T-cell (primary cell): ENCODE data around the gene TGFBI. TPM values are rescaled to one million over a fixed set of nuclear protein-coding genes. Genes with fewer than 3 reads are reported as not detected.

Source experiments
- ATAC-seq, 4 experiments: fragments of 200-7000 bp in 3 of 4; fragments of 150-1000 bp in 1 of 4; cut with Tn5 transposase; replicated peaks in 1 of 4; 1 replicate in 3 of 4; 2 replicates in 1 of 4; pipeline ENCODE4 v1.10.0; 2021; ENCODE audit warnings: moderate library complexity in 3 of 4, mild to moderate bottlenecking in 2 of 4, moderate number of reproducible peaks in 1 of 4
- CTCF ChIA-PET, 2 donors: fragments of 300-600 bp; sonication (Branson Sonifier 250); formaldehyde crosslinking; loops; one replicate each; lab custom pipeline; 2022; ENCODE audit warnings: antibody characterized with exemption in 2 of 2; lab: Charles Lee
- POLR2A ChIA-PET, 2 donors: fragments of 300-600 bp; sonication (Branson Sonifier 250); formaldehyde crosslinking; loops; one replicate each; lab custom pipeline; 2022; ENCODE audit warnings: antibody characterized with exemption in 2 of 2; lab: Charles Lee
- DNase-seq, 35 experiments: peaks; one replicate each; pipeline versions ENCODE4 v3.0.0 to v3.0.0-alpha.2; 2013 to 2023
- H3K27ac ChIP-seq: one replicate; pipeline ENCODE4 v1.5.1; 2013; ENCODE audit warnings: low read length
- H3K27me3 ChIP-seq, 2 experiments: replicated peaks in 1 of 2; 1 replicate in 1 of 2; 2 replicates in 1 of 2; pipeline versions ENCODE4 v1.6.1 to v1.7.0; 2013; ENCODE audit warnings: low read length in 1 of 2, mixed read lengths in 1 of 2; ENCODE audit not compliant: control insufficient read depth in 2 of 2, insufficient read depth in 2 of 2; ENCODE audit errors: extremely low read depth in 1 of 2
- H3K36me3 ChIP-seq, 2 donors: 1 replicate in 1 of 2; 2 replicates in 1 of 2; pipeline versions ENCODE4 v1.6.1 to v1.7.0; 2013; ENCODE audit warnings: low read length in 1 of 2; ENCODE audit not compliant: control insufficient read depth in 2 of 2, insufficient read depth in 1 of 2; ENCODE audit errors: extremely low read depth in 1 of 2
- H3K4me1 ChIP-seq, 2 experiments: 1 replicate in 1 of 2; 2 replicates in 1 of 2; pipeline versions ENCODE4 v1.6.1 to v1.7.0; 2013; ENCODE audit warnings: low read length in 2 of 2, mixed read lengths in 1 of 2; ENCODE audit not compliant: insufficient read depth in 2 of 2, control insufficient read depth in 1 of 2; ENCODE audit errors: extremely low read depth in 1 of 2
- H3K4me3 ChIP-seq, 2 donors: 1 replicate in 1 of 2; 2 replicates in 1 of 2; pipeline versions ENCODE4 v1.5.1 to v1.7.0; 2013; ENCODE audit warnings: mild to moderate bottlenecking in 2 of 2, low read length in 1 of 2, moderate library complexity in 1 of 2; ENCODE audit not compliant: control insufficient read depth in 1 of 2; ENCODE audit errors: extremely low read depth in 1 of 2
- H3K9me3 ChIP-seq: 2 replicates; pipeline ENCODE4 v1.7.0; 2013
- H3K27ac Mint-ChIP-seq, 2 donors: one replicate each; pipeline ENCODE4 v1.8.0; 2020 to 2021; ENCODE audit warnings: mild to moderate bottlenecking in 2 of 2, mixed read lengths in 2 of 2
- H3K27me3 Mint-ChIP-seq, 2 donors: one replicate each; pipeline ENCODE4 v1.8.0; 2021 to 2022; ENCODE audit warnings: mixed read lengths in 2 of 2
- H3K36me3 Mint-ChIP-seq: one replicate; pipeline ENCODE4 v1.8.0; 2021; ENCODE audit warnings: mixed read lengths
- H3K4me1 Mint-ChIP-seq, 3 donors: one replicate each; pipeline ENCODE4 v1.8.0; 2020 to 2022; ENCODE audit warnings: mixed read lengths in 3 of 3, mild to moderate bottlenecking in 1 of 3
- H3K4me3 Mint-ChIP-seq, 3 donors: one replicate each; pipeline ENCODE4 v1.8.0; 2020 to 2022; ENCODE audit warnings: mild to moderate bottlenecking in 3 of 3, mixed read lengths in 3 of 3, moderate library complexity in 3 of 3
- H3K9me3 Mint-ChIP-seq, 3 donors: one replicate each; pipeline ENCODE4 v1.8.0; 2020 to 2022; ENCODE audit warnings: mixed read lengths in 3 of 3
- WGBS: methylation state at CpG from one replicate; pipeline ENCODE4 v1.1.5; 2013; ENCODE audit warnings: missing lambda C conversion rate; ENCODE audit not compliant: insufficient coverage; 5-methylcytosine and 5-hydroxymethylcytosine counted together
- total RNA-seq, 35 experiments: library from RNA in 6 of 35; stranded (reverse) in 6 of 35; fragments of 120-200 nt in 1 of 35; gene quantifications; one replicate each; pipeline versions ENCODE4 v1.2.1 to v1.2.4 and lab custom pipeline; 2013 to 2026

TGFBI gene
- total RNA-seq, 5 donors from 2014 or later (not counting 1 experiment from before 2014, with no cell fraction given), result 1.9 to 5.1 (median 2.9) TPM

DNA sequence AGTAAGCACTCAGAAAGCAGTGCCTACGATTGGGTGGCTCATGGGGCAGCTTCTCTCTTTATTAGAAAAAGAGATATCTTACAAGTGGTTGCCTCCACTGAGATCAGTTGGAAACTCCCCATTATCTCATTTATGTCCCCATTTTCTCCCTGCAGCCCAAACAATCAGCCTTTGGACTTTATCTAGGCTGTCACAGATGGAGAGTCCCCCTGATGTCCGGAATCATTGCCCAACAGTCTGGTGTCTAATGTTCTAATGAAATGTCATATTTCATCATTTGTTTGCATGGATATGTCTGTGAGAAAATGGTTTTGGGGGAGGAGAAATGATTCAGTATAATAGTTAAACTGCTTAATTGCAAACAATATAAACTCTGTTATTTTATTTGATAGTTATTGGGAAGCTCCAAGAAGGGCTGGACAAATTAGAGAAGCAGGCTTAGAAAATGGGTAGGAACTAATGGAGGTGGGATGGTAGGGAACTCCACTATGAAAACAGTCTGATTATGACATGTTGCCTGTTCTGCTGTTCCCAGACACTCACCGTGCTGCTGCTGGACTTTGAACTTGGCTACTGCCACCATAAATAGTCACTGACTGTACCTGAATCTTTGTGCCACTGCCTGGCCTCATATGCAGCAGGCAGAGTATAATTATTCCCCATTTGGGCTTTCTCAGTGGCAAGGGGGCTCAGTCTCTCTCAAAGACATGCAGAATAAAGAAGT is 65.6 kb downstream of the TGFBI start:
- H3K4me3 ChIP-seq, result no peak overlapping the region
- ATAC-seq, result no peak
- no peaks in the 10 kb centered on the region for H3K36me3 ChIP-seq
- ChIA-PET CTCF (no interaction called here), POLR2A (no interaction called here)
- Mint-ChIP-seq H3K27me3 (peaks cover 9 to 20% of the 10 kb centered on the region in 2 donors), H3K4me3 (no peak overlapping the region), H3K27ac (no peak overlapping the region), H3K36me3 (no peaks in the 10 kb centered on the region), H3K4me1 (no peaks in the 10 kb centered on the region), H3K9me3 (no peaks in the 10 kb centered on the region)
- WGBS, result no CpG with 5 or more reads among the region's 3 CpGs
- H3K9me3 ChIP-seq, result no peaks in the 10 kb centered on the region
- peaks cover 0 to 6% of the 10 kb centered on the region in 2 experiments for H3K27me3 ChIP-seq
- H3K27ac ChIP-seq, result no peak overlapping the region
- no peaks in the 10 kb centered on the region for H3K4me1 ChIP-seq
- no peak for DNase-seq

DNA sequence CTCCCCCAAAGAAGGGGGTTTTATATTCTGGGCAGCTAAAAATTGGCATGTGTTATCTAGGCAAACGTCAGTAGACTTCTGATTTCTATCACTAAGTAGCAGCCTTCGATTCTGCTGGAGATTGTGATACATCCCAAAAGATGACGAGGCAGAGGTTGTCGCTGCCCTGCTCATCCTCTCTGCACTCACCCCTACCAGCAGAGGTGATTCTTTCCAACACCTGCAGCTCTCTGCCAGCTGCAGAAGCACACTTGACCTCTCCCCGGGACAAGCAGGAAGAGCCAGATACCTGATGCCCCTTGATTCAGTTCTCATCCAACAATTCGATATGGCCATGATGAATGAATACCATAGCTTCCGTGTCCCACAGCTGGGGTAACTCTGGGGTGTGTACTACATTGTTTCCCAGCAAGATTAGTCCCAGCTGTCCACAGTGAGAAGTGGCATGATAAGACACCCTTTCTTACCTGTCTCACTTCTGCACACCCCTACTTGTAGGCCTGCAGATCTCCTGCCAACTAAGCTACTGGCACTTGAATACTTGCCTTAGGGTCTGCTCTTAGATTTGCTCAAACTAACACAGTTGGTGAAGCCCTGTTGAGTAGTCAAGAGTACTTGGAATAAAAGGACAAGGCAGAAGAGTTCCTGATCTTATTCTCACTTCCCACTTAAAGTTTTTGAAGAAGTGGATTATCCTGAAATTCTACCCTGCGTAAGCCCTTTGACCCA is 66.3 kb downstream of the TGFBI start:
- ChIA-PET CTCF (no interaction called here), POLR2A (interaction anchor here in 1 of 2 donors (0.6 kb wide), 1 partner anchor 1871 kb away, joined by 6 read pairs; no protein-coding TSS in a partner anchor)
- H3K27ac ChIP-seq, result no peak overlapping the region
- Mint-ChIP-seq H3K4me1 (no peaks in the 10 kb centered on the region), H3K9me3 (no peaks in the 10 kb centered on the region), H3K27ac (peak overlapping the region in 1 of 2 donors; percentile 68), H3K36me3 (no peaks in the 10 kb centered on the region), H3K27me3 (peaks cover 9 to 20% of the 10 kb centered on the region in 2 donors), H3K4me3 (no peak overlapping the region)
- no peak overlapping the region for H3K4me3 ChIP-seq
- no peaks in the 10 kb centered on the region for H3K36me3 ChIP-seq
- WGBS, result 78% methylated on average over 6 of the region's 8 CpGs
- H3K9me3 ChIP-seq, result no peaks in the 10 kb centered on the region
- H3K4me1 ChIP-seq, result no peaks in the 10 kb centered on the region
- H3K27me3 ChIP-seq, result peaks cover 0 to 6% of the 10 kb centered on the region in 2 experiments
- no peak for DNase-seq
- ATAC-seq, result no peak

DNA sequence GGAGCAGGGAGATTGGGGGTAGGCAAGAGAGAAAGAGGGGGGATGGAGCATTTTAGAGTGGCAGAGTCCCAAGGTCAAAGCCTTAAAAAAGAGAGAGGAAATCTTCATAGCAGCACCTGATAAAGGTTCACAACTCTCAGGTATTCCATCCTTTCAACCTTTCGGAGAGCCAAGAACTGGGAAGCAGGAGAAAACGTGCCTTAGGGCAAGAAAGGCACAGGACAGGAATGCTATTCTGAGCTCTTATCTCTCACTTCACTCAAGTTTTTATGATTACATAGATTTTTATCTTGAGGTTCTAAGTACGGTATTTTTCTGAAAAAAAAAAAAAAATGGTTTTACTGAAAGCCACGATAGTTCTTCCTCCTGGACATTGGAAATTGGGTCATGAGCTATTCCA is 69.4 kb downstream of the TGFBI start:
- H3K9me3 ChIP-seq, result no peaks in the 10 kb centered on the region
- ChIA-PET CTCF (interaction anchor here in 1 of 2 donors (0.7 kb wide), 1 partner anchor 136 kb away, joined by 3 read pairs; no protein-coding TSS in a partner anchor), POLR2A (no interaction called here)
- no CpG with 5 or more reads among the region's 4 CpGs for WGBS
- H3K4me1 ChIP-seq, result no peaks in the 10 kb centered on the region
- H3K36me3 ChIP-seq, result no peaks in the 10 kb centered on the region
- Mint-ChIP-seq H3K4me1 (no peaks in the 10 kb centered on the region), H3K9me3 (no peaks in the 10 kb centered on the region), H3K36me3 (no peaks in the 10 kb centered on the region), H3K27ac (no peak overlapping the region), H3K27me3 (peaks cover 9 to 24% of the 10 kb centered on the region in 2 donors), H3K4me3 (no peak overlapping the region)
- ATAC-seq, result no peak
- DNase-seq, result no peak
- H3K27ac ChIP-seq, result no peak overlapping the region
- peaks cover 0 to 6% of the 10 kb centered on the region in 2 experiments for H3K27me3 ChIP-seq
- no peak overlapping the region for H3K4me3 ChIP-seq

DNA sequence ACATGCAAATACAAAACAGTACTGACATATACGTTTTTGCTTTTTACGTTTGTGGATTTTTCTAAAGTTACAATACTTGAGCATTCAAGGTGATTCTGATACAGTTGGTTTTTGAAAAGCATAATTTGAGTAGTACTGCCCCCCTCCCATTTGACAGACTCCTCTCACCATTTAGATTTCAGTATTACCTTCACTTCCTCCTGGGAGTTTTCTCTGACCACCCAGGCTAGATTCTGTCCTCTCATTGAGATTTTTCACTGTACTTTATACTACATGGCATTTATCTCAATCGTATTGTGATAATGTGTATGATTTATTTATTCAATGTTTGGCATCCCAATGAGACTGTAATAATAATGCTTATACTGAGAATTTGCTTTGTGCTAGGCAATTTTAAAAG is 71.1 kb downstream of the TGFBI start:
- ChIA-PET CTCF (no interaction called here), POLR2A (no interaction called here)
- ATAC-seq, result no peak
- H3K36me3 Mint-ChIP-seq, result no peaks in the 10 kb centered on the region
- DNase-seq, result no peak
- no peak overlapping the region for H3K27ac ChIP-seq
- H3K4me3 Mint-ChIP-seq, result no peak overlapping the region
- no peak overlapping the region for H3K27ac Mint-ChIP-seq
- no peaks in the 10 kb centered on the region for H3K36me3 ChIP-seq
- H3K4me3 ChIP-seq, result no peak overlapping the region
- no CpG with 5 or more reads among the region's 3 CpGs for WGBS
- peaks cover 0 to 6% of the 10 kb centered on the region in 2 experiments for H3K27me3 ChIP-seq
- no peaks in the 10 kb centered on the region for H3K9me3 Mint-ChIP-seq
- H3K9me3 ChIP-seq, result no peaks in the 10 kb centered on the region
- H3K27me3 Mint-ChIP-seq, result peaks cover 11 to 18% of the 10 kb centered on the region in 2 donors
- no peaks in the 10 kb centered on the region for H3K4me1 Mint-ChIP-seq
- no peaks in the 10 kb centered on the region for H3K4me1 ChIP-seq

DNA sequence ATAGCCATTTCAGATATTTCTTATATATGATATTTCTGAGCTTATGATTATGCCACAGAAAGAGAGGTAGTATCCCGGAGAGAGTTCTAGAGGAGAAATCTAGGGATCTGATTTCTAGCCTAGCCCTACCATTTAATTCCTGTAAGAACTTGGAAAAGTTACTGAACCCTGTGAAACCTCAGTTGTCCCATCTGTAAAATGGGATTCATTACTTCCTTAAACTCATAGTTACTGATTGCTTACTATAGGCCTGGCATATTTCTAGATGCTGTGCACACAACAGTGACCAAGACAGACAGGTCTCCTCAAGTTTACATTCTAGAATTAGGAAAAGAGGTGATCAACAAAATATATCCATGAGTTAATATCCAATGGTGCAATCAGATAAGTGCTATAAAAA is 73.1 kb downstream of the TGFBI start:
- Mint-ChIP-seq H3K36me3 (no peaks in the 10 kb centered on the region), H3K4me1 (no peaks in the 10 kb centered on the region), H3K9me3 (no peaks in the 10 kb centered on the region), H3K27me3 (peaks cover 7 to 11% of the 10 kb centered on the region in 2 donors), H3K4me3 (no peak overlapping the region), H3K27ac (no peak overlapping the region)
- H3K9me3 ChIP-seq, result no peaks in the 10 kb centered on the region
- H3K36me3 ChIP-seq, result no peaks in the 10 kb centered on the region
- no peak overlapping the region for H3K4me3 ChIP-seq
- no peak for DNase-seq
- no peak for ATAC-seq
- H3K4me1 ChIP-seq, result no peaks in the 10 kb centered on the region
- peaks cover 0 to 5% of the 10 kb centered on the region in 2 experiments for H3K27me3 ChIP-seq
- ChIA-PET CTCF (no interaction called here), POLR2A (interaction anchor here in 1 of 2 donors (0.6 kb wide), 1 partner anchor 590 kb away, joined by 15 read pairs; no protein-coding TSS in a partner anchor)
- no peak overlapping the region for H3K27ac ChIP-seq
- no CpG with 5 or more reads among the region's 1 CpG for WGBS

DNA sequence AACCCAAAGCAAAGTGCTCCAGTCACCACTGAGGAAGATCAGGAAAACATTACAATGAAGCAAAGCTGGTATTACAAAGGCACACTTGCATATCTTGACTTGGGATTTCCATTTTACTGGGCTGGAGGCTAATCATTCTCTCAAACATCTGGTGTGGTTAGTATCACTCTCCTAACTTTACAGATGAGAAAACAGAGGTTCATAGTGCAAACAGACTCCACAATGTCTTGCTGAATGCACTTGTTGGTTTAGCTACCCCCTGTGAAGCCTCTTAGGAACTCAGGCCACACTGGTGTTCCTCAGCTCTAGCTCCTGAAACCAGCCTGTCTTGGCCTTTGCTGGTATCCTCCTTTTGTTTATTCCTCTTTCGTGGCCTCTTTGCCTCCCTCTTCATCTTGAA is 74.3 kb downstream of the TGFBI start:
- Histone ChIP-seq H3K27me3 (peaks cover 0 to 4% of the 10 kb centered on the region in 2 experiments), H3K9me3 (no peaks in the 10 kb centered on the region), H3K36me3 (no peaks in the 10 kb centered on the region), H3K4me3 (no peak overlapping the region), H3K27ac (no peak overlapping the region), H3K4me1 (no peaks in the 10 kb centered on the region)
- H3K9me3 Mint-ChIP-seq, result no peaks in the 10 kb centered on the region
- H3K36me3 Mint-ChIP-seq, result no peaks in the 10 kb centered on the region
- DNase-seq (no peak), ATAC-seq (no peak)
- ChIA-PET POLR2A (no interaction called here), CTCF (no interaction called here)
- no peaks in the 10 kb centered on the region for H3K4me1 Mint-ChIP-seq
- no peak overlapping the region for H3K4me3 Mint-ChIP-seq
- peaks cover 5 to 8% of the 10 kb centered on the region in 2 donors for H3K27me3 Mint-ChIP-seq
- WGBS, result no CpG with 5 or more reads among the region's 1 CpG
- no peak overlapping the region for H3K27ac Mint-ChIP-seq
